Astrocyte of the cerebellum (primary cell): Measurements from ENCODE around the gene EYA2.

ENCODE experiments used
- DNase-seq: peaks from one replicate; pipeline ENCODE4 v3.0.0-alpha.2; 2011; ENCODE audit warnings: low read depth
- H3K4me3 ChIP-seq: 2 replicates; pipeline ENCODE4 v1.5.1; 2011; ENCODE audit warnings: mild to moderate bottlenecking, low read depth, low read length, moderate library complexity
- CTCF ChIP-seq: IDR thresholded peaks from 2 replicates; pipeline ENCODE4 v1.5.1; 2012; ENCODE audit warnings: low read length, low read depth, moderate library complexity, mild to moderate bottlenecking; ENCODE audit errors: missing control alignments
- in situ Hi-C: cut with HindIII; loops from 2 replicates; pipeline ENCODE4 v1.10.0; 2017; ENCODE audit warnings: low sequenced_read_pairs

Gene EYA2

DNA sequence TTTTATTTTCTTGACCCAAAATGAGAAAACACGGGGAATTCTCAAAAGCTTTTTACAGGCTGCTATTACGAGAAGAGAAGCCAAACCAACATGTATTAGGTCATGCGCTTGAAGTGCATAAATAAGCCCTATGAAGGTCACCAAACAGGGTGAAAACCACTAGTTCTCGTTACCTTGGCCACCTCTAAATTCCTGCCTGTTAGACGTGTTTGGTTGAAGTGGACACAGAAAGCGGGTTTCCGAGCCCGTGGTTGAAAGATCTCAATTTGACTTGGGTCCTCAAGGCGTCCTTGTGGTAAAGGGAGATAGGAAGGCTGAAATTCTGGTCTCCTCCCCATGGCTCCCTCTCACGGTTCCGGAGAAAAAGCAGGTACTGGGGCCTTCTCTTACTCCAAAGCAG is 6.2 kb downstream of the EYA2 start:
- no peak for DNase-seq
- in situ Hi-C loops: no loop called here
- TF ChIP-seq CTCF: no peak

GRCh38 chr20:46901638-46902037 is 7.0 kb downstream of the EYA2 start:
- DNase-seq: no peak
- no peak overlapping the region for H3K4me3 ChIP-seq
- in situ Hi-C loops: no loop called here
- TF ChIP-seq CTCF: no peak

More for the DNA sequence above, 6.2 kb downstream of the EYA2 start:
- H3K4me3 ChIP-seq: no peak overlapping the region

DNA sequence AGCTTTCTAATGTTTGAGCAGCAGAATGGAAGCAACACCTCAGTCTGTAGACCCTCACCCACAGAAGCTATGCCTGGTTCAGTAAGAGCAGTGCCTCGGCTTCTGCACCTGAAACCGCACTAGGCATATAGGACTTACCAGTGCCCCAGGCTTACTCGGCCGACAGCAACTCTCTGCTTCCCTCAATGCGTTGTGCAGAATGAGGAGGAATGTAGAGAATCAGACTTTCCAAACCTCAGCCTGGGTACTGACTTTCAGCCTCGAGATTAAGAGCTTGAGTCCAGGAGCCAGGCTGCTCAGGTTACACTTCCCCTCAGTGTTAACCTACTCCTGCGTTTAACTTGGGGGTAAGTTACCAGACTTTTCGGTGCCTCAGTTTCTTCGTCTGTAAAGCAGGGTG is 8.6 kb downstream of the EYA2 start:
- no peak for DNase-seq
- TF ChIP-seq CTCF: no peak
- no peak overlapping the region for H3K4me3 ChIP-seq
- in situ Hi-C loops: no loop called here

GRCh38 chr20:46903937-46904336 is 9.3 kb downstream of the EYA2 start:
- DNase-seq: no peak
- H3K4me3 ChIP-seq: no peak overlapping the region
- TF ChIP-seq CTCF: no peak
- in situ Hi-C loops: no loop called here

- H3K4me3 ChIP-seq: no peak overlapping the region
- no peak for TF ChIP-seq CTCF
- DNase-seq: no peak
- in situ Hi-C loops: no loop called here
These were observed 10.9 kb downstream of the EYA2 start for GRCh38 chr20:46905364-46906125.

DNA sequence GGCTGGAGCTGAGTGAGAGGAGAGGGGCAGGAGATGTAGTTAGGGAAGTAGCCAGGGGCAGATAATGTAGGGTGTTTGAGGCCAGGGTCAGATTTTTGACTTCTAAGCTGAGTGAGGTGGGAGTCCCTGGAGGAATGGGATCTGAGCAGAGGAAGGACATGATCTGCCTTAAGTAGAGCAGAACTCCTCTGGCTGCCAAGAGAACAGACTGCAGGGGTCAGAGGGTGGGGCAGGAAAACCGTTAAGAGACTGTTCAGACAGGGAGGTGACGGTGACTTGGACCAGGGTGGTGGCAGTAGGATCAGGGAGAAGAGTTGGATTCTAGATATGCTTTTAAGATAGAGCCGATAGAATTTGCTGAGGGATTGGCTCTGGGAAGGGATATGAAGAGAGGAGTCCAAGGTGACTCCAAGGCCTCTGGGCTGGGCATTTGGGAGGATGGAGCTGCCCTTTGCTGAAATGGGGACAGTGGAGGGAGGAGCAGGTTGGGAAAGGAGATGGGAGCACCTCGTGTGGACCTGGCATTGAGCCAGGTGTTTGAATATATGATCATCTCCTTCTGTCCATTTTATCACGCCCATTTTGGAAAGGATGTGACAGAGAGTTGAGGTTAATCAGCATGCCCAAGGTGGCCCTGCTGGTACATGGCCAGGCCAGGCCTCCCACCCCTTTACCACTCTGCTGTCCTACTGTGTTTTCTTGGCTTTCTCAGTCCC is 18.8 kb downstream of the EYA2 start:
- no peak for DNase-seq
- no peak overlapping the region for H3K4me3 ChIP-seq
- in situ Hi-C loops: no loop called here
- no peak for TF ChIP-seq CTCF
